GM23248 (cell line): ENCODE measurements around the gene GPATCH4. TPM values are rescaled to one million over a fixed set of nuclear protein-coding genes. Genes with fewer than 3 reads are reported as not detected.

Experiments
- DNase-seq: peaks from one replicate; pipeline ENCODE4 v3.0.0-alpha.2; 2015
- H2AFZ ChIP-seq: fragments of 200-600 bp; sonication (generic); 2 replicates; pipeline ENCODE4 v1.6.1; 2016; ENCODE audit warnings: antibody characterized with exemption
- H3F3A ChIP-seq: fragments of 200-600 bp; sonication (generic); 2 replicates; pipeline ENCODE4 v1.6.1; 2016; ENCODE audit warnings: mild to moderate bottlenecking, antibody characterized with exemption, mixed run types; ENCODE audit not compliant: insufficient read depth
- H3K27ac ChIP-seq: fragments of 200-600 bp; sonication (generic); 2 replicates; pipeline ENCODE4 v1.5.1; 2016; ENCODE audit warnings: mild to moderate bottlenecking
- H3K27me3 ChIP-seq: fragments of 200-600 bp; sonication (generic); replicated peaks from 2 replicates; pipeline ENCODE4 v1.6.1; 2016; ENCODE audit warnings: mild to moderate bottlenecking; ENCODE audit not compliant: insufficient read depth
- H3K36me3 ChIP-seq: fragments of 200-600 bp; sonication (generic); 2 replicates; pipeline ENCODE4 v1.6.1; 2016; ENCODE audit warnings: low read depth, mild to moderate bottlenecking
- H3K4me1 ChIP-seq: fragments of 200-600 bp; sonication (generic); 2 replicates; pipeline ENCODE4 v1.6.1; 2016; ENCODE audit warnings: mild to moderate bottlenecking; ENCODE audit not compliant: insufficient read depth
- H3K4me2 ChIP-seq: fragments of 200-600 bp; sonication (generic); one replicate; pipeline ENCODE4 v1.6.1; 2016; ENCODE audit warnings: mild to moderate bottlenecking; ENCODE audit not compliant: unreplicated experiment
- H3K4me3 ChIP-seq: fragments of 200-600 bp; sonication (generic); 2 replicates; pipeline ENCODE4 v1.5.1; 2016; ENCODE audit warnings: mild to moderate bottlenecking
- H3K79me2 ChIP-seq: fragments of 200-600 bp; sonication (generic); 2 replicates; pipeline ENCODE4 v1.6.1; 2016; ENCODE audit warnings: mild to moderate bottlenecking; ENCODE audit not compliant: insufficient read depth
- H3K9ac ChIP-seq: fragments of 200-600 bp; sonication (generic); 2 replicates; pipeline ENCODE4 v1.6.1; 2016; ENCODE audit warnings: mild to moderate bottlenecking
- H3K9me2 ChIP-seq: fragments of 200-600 bp; sonication (generic); 2 replicates; pipeline ENCODE4 v1.6.1; 2016; ENCODE audit warnings: mixed run types, mild to moderate bottlenecking, moderate library complexity; ENCODE audit not compliant: insufficient read depth
- H3K9me3 ChIP-seq: fragments of 200-600 bp; sonication (generic); one replicate; pipeline ENCODE4 v1.6.1; 2017; ENCODE audit warnings: low read depth
- H4K20me1 ChIP-seq: fragments of 200-600 bp; sonication (generic); 2 replicates; pipeline ENCODE4 v1.6.0; 2016; ENCODE audit not compliant: insufficient read depth
- EZH2 ChIP-seq: fragments of 200-600 bp; sonication (generic); IDR thresholded peaks from 2 replicates; pipeline ENCODE4 v1.6.1; 2018; ENCODE audit warnings: antibody characterized with exemption, mild to moderate bottlenecking; ENCODE audit not compliant: insufficient read depth, poor library complexity, severe bottlenecking
- EZH2phosphoT487 ChIP-seq: fragments of 200-600 bp; sonication (generic); IDR thresholded peaks from 2 replicates; pipeline ENCODE4 v1.6.1; 2018; ENCODE audit warnings: antibody characterized with exemption, moderate library complexity, mild to moderate bottlenecking, low read depth; ENCODE audit not compliant: insufficient read depth
- WGBS, 2 experiments: methylation state at CpG; one replicate each; pipeline ENCODE4 v1.1.6; 2015 to 2017; ENCODE audit warnings: low lambda C conversion rate in 2 of 2, low coverage in 1 of 2; ENCODE audit errors: missing lambda C conversion rate in 2 of 2; 5-methylcytosine and 5-hydroxymethylcytosine counted together
- in situ Hi-C: fragments of 300-500 bp; cut with MboI; formaldehyde crosslinking; loops from 2 replicates; pipeline ENCODE4 v1.15.0; 2020
- polyA plus RNA-seq: library from polyadenylated mRNA; unstranded; fragments of >200 nt; fragmentation: Nextera tagmentation; extraction: Ambion mirVana; gene quantifications from 2 replicates; pipeline ENCODE4 v1.2.1, GENCODE V29; 2016
- total RNA-seq: library from RNA; depleted of rRNA; stranded (reverse); fragments of >200 nt; shearing (Covaris generic); gene quantifications from 2 replicates; pipeline ENCODE4 v1.2.3, GENCODE V29; 2014

GPATCH4 gene
- total and polyA plus RNA-seq, 2 experiments from 2014 or later = 12.5 to 46.6 TPM

GRCh38 chr1:156624814-156625435 is 23.6 kb upstream of the GPATCH4 start:
- H3K4me2 ChIP-seq = no peak overlapping the region
- in situ Hi-C loops = no loop called here
- 3 to 5% methylated on average over 47 to 52 of the region's 55 CpGs for WGBS, 2 experiments
- no peaks in the 10 kb centered on the region for H4K20me1 ChIP-seq
- H3K9me2 ChIP-seq = no peaks in the 10 kb centered on the region
- H3K27me3 ChIP-seq = peaks cover 55% of the 10 kb centered on the region
- H3K36me3 ChIP-seq = no peaks in the 10 kb centered on the region
- H3K4me1 ChIP-seq = no peaks in the 10 kb centered on the region
- no peaks in the 10 kb centered on the region for H3K9me3 ChIP-seq
- H3K79me2 ChIP-seq = no peaks in the 10 kb centered on the region
- no peaks in the 10 kb centered on the region for H3F3A ChIP-seq
- H3K4me3 ChIP-seq = no peak overlapping the region
- no peak overlapping the region for H2AFZ ChIP-seq
- H3K27ac ChIP-seq = no peak overlapping the region
- no peak for DNase-seq
- TF ChIP-seq EZH2phosphoT487 (no peak; the same call in none of the 2 replicates), EZH2 (no peak)
- no peak overlapping the region for H3K9ac ChIP-seq

DNA sequence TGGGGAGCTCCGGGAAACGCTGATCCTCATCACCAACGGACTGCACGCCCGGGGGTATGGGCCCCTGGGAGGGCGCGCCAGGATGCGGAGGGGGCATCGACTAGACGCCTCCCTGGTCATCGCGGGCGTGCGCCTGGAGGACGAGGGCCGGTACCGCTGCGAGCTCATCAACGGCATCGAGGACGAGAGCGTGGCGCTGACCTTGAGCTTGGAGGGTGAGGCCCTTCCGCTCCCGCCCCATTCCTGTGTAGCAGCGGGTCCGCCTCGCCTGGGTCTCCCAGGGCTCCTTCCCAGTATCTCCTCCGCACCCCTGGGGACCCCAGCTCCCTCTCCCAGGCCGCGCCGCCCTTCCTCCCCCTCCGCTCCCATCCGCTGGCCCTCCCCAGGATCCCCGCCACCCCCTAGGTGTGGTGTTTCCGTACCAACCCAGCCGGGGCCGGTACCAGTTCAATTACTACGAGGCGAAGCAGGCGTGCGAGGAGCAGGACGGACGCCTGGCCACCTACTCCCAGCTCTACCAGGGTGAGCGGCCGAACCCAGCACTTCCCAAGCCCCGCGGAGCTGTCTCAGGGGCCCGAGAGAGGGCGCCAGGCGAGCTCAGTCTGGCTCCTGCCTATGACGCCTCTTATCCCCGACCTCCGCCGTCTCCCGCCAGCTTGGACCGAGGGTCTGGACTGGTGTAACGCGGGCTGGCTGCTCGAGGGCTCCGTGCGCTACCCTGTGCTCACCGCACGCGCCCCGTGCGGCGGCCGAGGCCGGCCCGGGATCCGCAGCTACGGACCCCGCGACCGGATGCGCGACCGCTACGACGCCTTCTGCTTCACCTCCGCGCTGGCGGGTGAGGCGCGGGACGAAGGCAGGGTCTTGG is 22.9 kb upstream of the GPATCH4 start:
- H2AFZ ChIP-seq = peak overlapping the region; percentile 51
- H3K4me3 ChIP-seq = peak overlapping the region; percentile 52
- TF ChIP-seq EZH2phosphoT487 (peak; percentile 58; the same call in 1 of the 2 replicates), EZH2 (peak; percentile 98)
- no peaks in the 10 kb centered on the region for H3K36me3 ChIP-seq
- peak; percentile 71 for DNase-seq
- H3K79me2 ChIP-seq = no peaks in the 10 kb centered on the region
- H3K27ac ChIP-seq = no peak overlapping the region
- H4K20me1 ChIP-seq = no peaks in the 10 kb centered on the region
- 2 to 4% methylated on average over 78 to 83 of the region's 87 CpGs for WGBS, 2 experiments
- H3K9ac ChIP-seq = no peak overlapping the region
- H3K4me1 ChIP-seq = no peaks in the 10 kb centered on the region
- H3K4me2 ChIP-seq = peak overlapping the region; percentile 28
- H3K9me2 ChIP-seq = no peaks in the 10 kb centered on the region
- in situ Hi-C loops = no loop called here
- peaks cover 57% of the 10 kb centered on the region for H3K27me3 ChIP-seq
- H3F3A ChIP-seq = no peaks in the 10 kb centered on the region
- H3K9me3 ChIP-seq = no peaks in the 10 kb centered on the region

- H3K9me2 ChIP-seq = no peaks in the 10 kb centered on the region
- H3K27ac ChIP-seq = no peak overlapping the region
- no peaks in the 10 kb centered on the region for H3K36me3 ChIP-seq
- H3K27me3 ChIP-seq = peaks cover 62% of the 10 kb centered on the region
- no peak overlapping the region for H3K9ac ChIP-seq
- H3K79me2 ChIP-seq = no peaks in the 10 kb centered on the region
- H3K4me3 ChIP-seq = no peak overlapping the region
- TF ChIP-seq EZH2phosphoT487 (no peak), EZH2 (no peak)
- no peaks in the 10 kb centered on the region for H3K4me1 ChIP-seq
- H4K20me1 ChIP-seq = no peaks in the 10 kb centered on the region
- no peaks in the 10 kb centered on the region for H3K9me3 ChIP-seq
- 56 to 66% methylated on average over 6 of the region's 6 CpGs for WGBS, 2 experiments
- in situ Hi-C loops = no loop called here
- H2AFZ ChIP-seq = no peak overlapping the region
- DNase-seq = no peak
- H3K4me2 ChIP-seq = no peak overlapping the region
- H3F3A ChIP-seq = no peaks in the 10 kb centered on the region
Observed at GRCh38 chr1:156622581-156623297, 21.5 kb upstream of the GPATCH4 start.

DNA sequence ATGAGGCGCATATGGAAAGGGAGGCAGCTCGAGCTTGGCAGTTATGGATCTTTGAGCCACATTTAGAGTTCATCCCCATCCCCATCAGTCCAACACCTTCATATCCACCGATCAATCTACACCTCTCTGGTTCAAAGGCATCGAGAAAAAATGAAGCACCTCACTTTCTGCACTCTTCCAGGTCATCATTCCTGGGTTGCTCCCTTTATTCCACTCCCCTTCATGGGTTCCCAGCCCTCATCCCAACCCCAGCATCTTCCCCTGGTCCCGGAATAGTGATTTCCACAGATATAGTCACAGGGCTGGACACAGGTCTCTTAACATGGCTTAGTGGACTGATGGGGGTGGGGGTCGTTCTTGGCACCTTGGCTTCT is 18.3 kb upstream of the GPATCH4 start:
- 26 to 32% methylated on average over 6 of the region's 6 CpGs for WGBS, 2 experiments
- no peaks in the 10 kb centered on the region for H3F3A ChIP-seq
- H3K27ac ChIP-seq = no peak overlapping the region
- H3K4me1 ChIP-seq = no peaks in the 10 kb centered on the region
- no peaks in the 10 kb centered on the region for H3K9me2 ChIP-seq
- H2AFZ ChIP-seq = no peak overlapping the region
- H3K79me2 ChIP-seq = no peaks in the 10 kb centered on the region
- no peak overlapping the region for H3K4me3 ChIP-seq
- DNase-seq = no peak
- in situ Hi-C loops = no loop called here
- H3K4me2 ChIP-seq = no peak overlapping the region
- no peak overlapping the region for H3K9ac ChIP-seq
- H3K36me3 ChIP-seq = no peaks in the 10 kb centered on the region
- TF ChIP-seq EZH2 (no peak), EZH2phosphoT487 (no peak)
- H3K9me3 ChIP-seq = no peaks in the 10 kb centered on the region
- H3K27me3 ChIP-seq = peaks cover 43% of the 10 kb centered on the region
- no peaks in the 10 kb centered on the region for H4K20me1 ChIP-seq
